T-helper 2 cell treated with Interferon-gamma antibody and Interleukin-4, amounts not matched to agents 5 μg/mL and 100 μg/mL, for 36 hours (primary cell): Measurements from ENCODE around the gene LST1.

Source experiments
- DNase-seq: peaks from one replicate; pipeline ENCODE4 v3.0.0; 2021; ENCODE audit warnings: low spot score
- H3K27ac Mint-ChIP-seq: one replicate; pipeline ENCODE4 v1.8.0; 2021; ENCODE audit warnings: mild to moderate bottlenecking, mixed read lengths
- H3K27me3 Mint-ChIP-seq: one replicate; pipeline ENCODE4 v1.8.0; 2021; ENCODE audit warnings: low read depth, mixed read lengths
- H3K36me3 Mint-ChIP-seq: one replicate; pipeline ENCODE4 v1.8.0; 2021; ENCODE audit warnings: low read depth, mixed read lengths
- H3K4me1 Mint-ChIP-seq: one replicate; pipeline ENCODE4 v1.8.0; 2021; ENCODE audit warnings: low read depth, mixed read lengths
- H3K4me3 Mint-ChIP-seq: one replicate; pipeline ENCODE4 v1.8.0; 2022; ENCODE audit warnings: mild to moderate bottlenecking, moderate library complexity, mixed read lengths
- H3K9me3 Mint-ChIP-seq: one replicate; pipeline ENCODE4 v1.8.0; 2021; ENCODE audit warnings: mixed read lengths

The LST1 gene

GRCh38 chr6:31586008-31586407, at the start of gene LST1:
TSS of gene LST1 (plus strand) at chr6:31586277. CDS start at chr6:31587300, 1,023 bp downstream.
- peak within 1 kb of the TSS; percentile 95 for H3K27ac Mint-ChIP-seq
- peaks cover 34% of the 10 kb centered on the region for H3K36me3 Mint-ChIP-seq
- peak within 1 kb of the TSS; percentile 78 for H3K4me3 Mint-ChIP-seq
- H3K4me1 Mint-ChIP-seq, result peaks cover 50% of the 10 kb centered on the region
- no peaks in the 10 kb centered on the region for H3K9me3 Mint-ChIP-seq
- no peak for DNase-seq
- H3K27me3 Mint-ChIP-seq, result no peaks in the 10 kb centered on the region

DNA sequence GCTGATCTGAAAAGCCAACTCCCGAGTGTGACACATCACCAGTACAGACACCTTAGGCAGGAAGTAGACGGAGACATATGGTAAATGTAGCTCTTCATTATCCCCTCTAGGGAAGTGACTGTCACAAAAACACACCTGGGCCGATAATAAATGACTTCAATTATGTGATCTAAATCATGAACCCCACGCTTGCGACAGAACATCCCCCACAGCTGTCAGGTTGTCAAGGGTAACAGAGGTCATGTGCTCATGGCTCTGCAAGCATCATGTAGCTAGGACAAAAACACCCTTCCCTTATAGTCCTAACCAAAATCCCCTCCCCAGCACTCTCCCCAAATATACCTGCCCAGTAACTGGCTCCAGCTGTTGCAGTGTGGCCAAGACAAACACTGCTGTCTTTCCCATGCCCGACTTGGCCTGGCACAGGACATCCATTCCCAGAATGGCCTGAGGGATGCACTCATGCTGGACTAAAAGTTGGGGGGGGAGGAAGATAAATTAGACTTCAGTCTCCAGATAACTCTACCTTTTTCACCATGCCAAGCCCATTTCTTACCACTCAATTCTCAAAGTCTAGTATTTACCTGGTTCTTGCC, 47.2 kb upstream of the LST1 start:
- Mint-ChIP-seq H3K4me3 (peak overlapping the region; percentile 95), H3K9me3 (no peaks in the 10 kb centered on the region), H3K27me3 (no peaks in the 10 kb centered on the region), H3K36me3 (peaks cover 67% of the 10 kb centered on the region), H3K27ac (peak overlapping the region; percentile 6), H3K4me1 (peaks cover 43% of the 10 kb centered on the region)
- no peak for DNase-seq

GRCh38 chr6:31540640-31541039, 45.4 kb upstream of the LST1 start:
- Mint-ChIP-seq H3K27me3 (no peaks in the 10 kb centered on the region), H3K27ac (peak overlapping the region; percentile 92), H3K9me3 (no peaks in the 10 kb centered on the region), H3K4me1 (peaks cover 45% of the 10 kb centered on the region), H3K4me3 (peak overlapping the region; percentile 95), H3K36me3 (peaks cover 52% of the 10 kb centered on the region)
- DNase-seq, result no peak

- H3K4me3 Mint-ChIP-seq, result peak overlapping the region; percentile 95
- peaks cover 46% of the 10 kb centered on the region for H3K36me3 Mint-ChIP-seq
- H3K27ac Mint-ChIP-seq, result peak overlapping the region; percentile 92
- no peaks in the 10 kb centered on the region for H3K9me3 Mint-ChIP-seq
- H3K27me3 Mint-ChIP-seq, result no peaks in the 10 kb centered on the region
- peaks cover 43% of the 10 kb centered on the region for H3K4me1 Mint-ChIP-seq
- DNase-seq, result peak; percentile 52
Measured at GRCh38 chr6:31541059-31541657, 44.9 kb upstream of the LST1 start.

DNA sequence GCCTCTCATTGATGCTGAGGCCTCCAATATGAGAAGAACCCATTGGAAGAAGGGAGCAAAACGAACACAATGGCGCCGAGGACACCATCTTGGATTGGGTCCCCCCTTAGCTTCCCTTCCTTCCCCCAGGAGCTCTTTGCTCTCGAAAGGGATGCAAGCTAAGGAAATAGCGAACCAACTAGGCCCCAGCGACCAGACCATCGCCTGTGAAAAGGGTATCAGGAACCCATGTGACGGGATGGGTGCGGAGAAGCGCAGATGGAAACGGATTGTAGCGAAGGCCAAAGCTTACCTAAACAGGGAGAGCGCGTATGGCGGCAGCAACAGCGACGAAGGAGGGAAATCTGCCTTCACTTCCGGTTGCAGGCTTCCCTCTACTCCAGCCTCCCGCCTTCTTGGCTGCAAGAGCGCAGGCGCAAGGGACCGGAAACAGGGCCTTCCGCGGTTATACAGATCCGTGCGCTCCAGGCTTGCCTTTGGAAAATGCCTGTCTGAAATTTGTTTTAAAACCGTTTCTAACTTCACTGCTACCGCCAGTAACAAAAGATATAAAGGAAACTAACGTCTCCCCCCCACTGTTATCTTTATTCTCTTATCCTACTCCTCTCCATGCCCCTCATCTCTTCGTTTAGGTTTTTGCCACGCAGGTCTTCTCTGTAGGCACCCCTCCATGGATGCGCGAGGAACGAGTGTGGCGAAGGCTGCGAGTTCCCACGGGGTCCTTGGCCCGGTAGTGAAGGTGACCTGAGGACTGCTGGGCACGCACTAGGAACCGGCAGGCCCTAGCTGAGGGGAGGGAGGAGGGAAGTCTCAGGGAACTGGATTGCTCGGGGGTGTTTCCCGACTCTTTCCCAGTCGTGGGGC, 44.2 kb upstream of the LST1 start, which contains the start of gene DDX39B:
Gene DDX39B (minus strand): TSS at position 346 of the 864 bp plus-strand sequence. CDS start 1,471 bp downstream, outside the sequence.
- peak; percentile 93 for DNase-seq
- H3K36me3 Mint-ChIP-seq, result peaks cover 39% of the 10 kb centered on the region
- H3K4me3 Mint-ChIP-seq, result peak within 1 kb of the TSS; percentile 95
- peak within 1 kb of the TSS; percentile 92 for H3K27ac Mint-ChIP-seq
- H3K27me3 Mint-ChIP-seq, result no peaks in the 10 kb centered on the region
- H3K9me3 Mint-ChIP-seq, result no peaks in the 10 kb centered on the region
- peaks cover 44% of the 10 kb centered on the region for H3K4me1 Mint-ChIP-seq

GRCh38 chr6:31543639-31544038, 42.4 kb upstream of the LST1 start:
- Mint-ChIP-seq H3K9me3 (no peaks in the 10 kb centered on the region), H3K4me3 (no peak overlapping the region), H3K4me1 (peaks cover 50% of the 10 kb centered on the region), H3K27me3 (no peaks in the 10 kb centered on the region), H3K27ac (no peak overlapping the region), H3K36me3 (peaks cover 28% of the 10 kb centered on the region)
- no peak for DNase-seq

GRCh38 chr6:31544676-31545075, 41.4 kb upstream of the LST1 start:
- H3K4me3 Mint-ChIP-seq, result no peak overlapping the region
- H3K27ac Mint-ChIP-seq, result no peak overlapping the region

GRCh38 chr6:31545291-31545690, 40.8 kb upstream of the LST1 start:
- Mint-ChIP-seq H3K4me3 (no peak overlapping the region), H3K4me1 (peaks cover 40% of the 10 kb centered on the region), H3K27me3 (no peaks in the 10 kb centered on the region), H3K36me3 (peaks cover 17% of the 10 kb centered on the region), H3K9me3 (no peaks in the 10 kb centered on the region), H3K27ac (peak overlapping the region; percentile 14)
- DNase-seq, result no peak

More at GRCh38 chr6:31544676-31545075, 41.4 kb upstream of the LST1 start:
- Mint-ChIP-seq H3K4me1 (peaks cover 45% of the 10 kb centered on the region), H3K27me3 (no peaks in the 10 kb centered on the region), H3K9me3 (no peaks in the 10 kb centered on the region), H3K36me3 (peaks cover 23% of the 10 kb centered on the region)
- no peak for DNase-seq

DNA sequence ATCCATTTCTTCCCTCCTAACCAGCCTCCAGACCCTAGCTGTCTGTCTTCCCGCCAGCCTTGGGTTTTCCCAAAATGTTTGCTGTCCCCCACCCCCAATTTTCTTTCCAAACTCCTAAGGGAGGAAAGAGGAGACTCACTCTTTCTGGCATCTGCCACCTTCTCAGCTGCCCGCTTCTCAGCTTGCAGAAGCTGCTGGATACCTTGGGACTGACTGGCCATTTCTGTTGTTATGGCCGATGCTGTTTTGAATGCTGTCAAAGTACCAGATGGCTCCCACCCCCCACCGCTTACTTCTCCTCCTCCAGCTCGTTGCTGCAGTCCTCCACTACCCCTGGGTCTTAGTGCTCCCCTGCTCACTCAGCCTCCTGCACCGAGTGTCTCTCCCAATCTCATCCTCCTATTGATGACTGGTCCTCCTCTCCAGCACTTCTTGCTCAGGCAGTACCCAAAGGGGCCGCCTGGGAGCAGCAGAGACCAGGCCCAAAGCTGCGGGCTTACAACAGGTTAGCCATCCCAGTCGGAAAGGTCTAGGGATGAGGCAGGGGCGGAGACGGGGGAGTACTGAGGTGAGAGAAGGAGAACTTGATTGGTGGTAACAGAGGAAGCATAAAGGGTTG, 39.6 kb upstream of the LST1 start, which contains the start of gene ATP6V1G2:
Gene ATP6V1G2 (minus strand): TSS at position 270 of the 619 bp plus-strand sequence. CDS start 49 bp downstream, at position 221.
- Mint-ChIP-seq H3K4me3 (peak within 1 kb of the TSS; percentile 78), H3K9me3 (no peaks in the 10 kb centered on the region), H3K4me1 (peaks cover 39% of the 10 kb centered on the region), H3K27me3 (no peaks in the 10 kb centered on the region), H3K27ac (peak within 1 kb of the TSS; percentile 92), H3K36me3 (peaks cover 13% of the 10 kb centered on the region)
- DNase-seq, result peak; percentile 89

GRCh38 chr6:31546958-31547726, 38.9 kb upstream of the LST1 start, which contains the start of gene NFKBIL1:
TSS of gene NFKBIL1 (plus strand) at chr6:31547608. CDS start at chr6:31547695, 87 bp downstream.
- H3K27ac Mint-ChIP-seq, result peak within 1 kb of the TSS; percentile 92
- peak within 1 kb of the TSS; percentile 78 for H3K4me3 Mint-ChIP-seq
- H3K9me3 Mint-ChIP-seq, result no peaks in the 10 kb centered on the region
- peak; percentile 92 for DNase-seq
- no peaks in the 10 kb centered on the region for H3K27me3 Mint-ChIP-seq
- peaks cover 13% of the 10 kb centered on the region for H3K36me3 Mint-ChIP-seq
- H3K4me1 Mint-ChIP-seq, result peaks cover 38% of the 10 kb centered on the region

GRCh38 chr6:31547727-31548543, 38.1 kb upstream of the LST1 start:
- no peaks in the 10 kb centered on the region for H3K9me3 Mint-ChIP-seq

GRCh38 chr6:31548544-31548873, 37.6 kb upstream of the LST1 start:
- H3K9me3 Mint-ChIP-seq, result no peaks in the 10 kb centered on the region
- no peak for DNase-seq
- H3K4me1 Mint-ChIP-seq, result peaks cover 31% of the 10 kb centered on the region
- H3K27ac Mint-ChIP-seq, result no peak overlapping the region
- peak overlapping the region; percentile 78 for H3K4me3 Mint-ChIP-seq
- H3K36me3 Mint-ChIP-seq, result peaks cover 17% of the 10 kb centered on the region
- H3K27me3 Mint-ChIP-seq, result no peaks in the 10 kb centered on the region

More at GRCh38 chr6:31547727-31548543, 38.1 kb upstream of the LST1 start:
- Mint-ChIP-seq H3K27ac (peak overlapping the region; percentile 92), H3K27me3 (no peaks in the 10 kb centered on the region), H3K36me3 (peaks cover 15% of the 10 kb centered on the region), H3K4me1 (peaks cover 34% of the 10 kb centered on the region), H3K4me3 (peak overlapping the region; percentile 78)
- no peak for DNase-seq
